Activated CD8-positive, alpha-beta T cell treated with anti-CD3 and anti-CD28 coated beads for 36 hours (primary cell): ENCODE results near the gene OVOL1. TPM values are rescaled to one million over a fixed set of nuclear protein-coding genes. Genes with fewer than 3 reads are reported as not detected.

Experiments
- ATAC-seq: fragments of 200-7000 bp; cut with Tn5 transposase; one replicate; pipeline ENCODE4 v1.10.0; 2021; ENCODE audit warnings: mild to moderate bottlenecking, moderate library complexity
- CTCF ChIA-PET: fragments of 350-600 bp; sonication (Branson Sonifier 250); formaldehyde crosslinking; loops from one replicate; lab custom pipeline; 2021; ENCODE audit warnings: antibody characterized with exemption; lab: Charles Lee
- POLR2A ChIA-PET: fragments of 350-600 bp; sonication (Branson Sonifier 250); formaldehyde crosslinking; loops from one replicate; lab custom pipeline; 2021; ENCODE audit warnings: antibody characterized with exemption; lab: Charles Lee
- DNase-seq: peaks from one replicate; pipeline ENCODE4 v3.0.0-alpha.2; 2020
- H3K27ac Mint-ChIP-seq: one replicate; pipeline ENCODE4 v1.8.0; 2021; ENCODE audit warnings: mild to moderate bottlenecking, mixed read lengths
- H3K27me3 Mint-ChIP-seq: one replicate; pipeline ENCODE4 v1.8.0; 2021; ENCODE audit warnings: mixed read lengths
- H3K36me3 Mint-ChIP-seq: one replicate; pipeline ENCODE4 v1.8.0; 2021; ENCODE audit warnings: low read depth, mixed read lengths
- H3K4me1 Mint-ChIP-seq: one replicate; pipeline ENCODE4 v1.8.0; 2021; ENCODE audit warnings: low read depth, mixed read lengths
- H3K4me3 Mint-ChIP-seq: one replicate; pipeline ENCODE4 v1.8.0; 2021; ENCODE audit warnings: mild to moderate bottlenecking, moderate library complexity, mixed read lengths
- H3K9me3 Mint-ChIP-seq: one replicate; pipeline ENCODE4 v1.8.0; 2021; ENCODE audit warnings: mixed read lengths
- intact Hi-C: fragments of 100-400 bp; cut with micrococcal nuclease; formaldehyde crosslinking; loops from one replicate; pipeline ENCODE4 v1.10.0; 2022
- total RNA-seq, 2 experiments: library from RNA; stranded (reverse); gene quantifications; one replicate each; pipeline ENCODE4 v1.2.3, GENCODE V29; 2021
- TF ChIP-seq, protein P1 (sequence below): fragments of 200-600 bp; IDR thresholded peaks from one replicate; pipeline ENCODE4 v1.8.0; 2022; ENCODE audit warnings: antibody characterized with exemption, mild to moderate bottlenecking

The OVOL1 gene
- total RNA-seq, 2 experiments from 2014 or later: 0.90 to 1.2 TPM

GRCh38 chr11:65781962-65782815, 4.7 kb upstream of the OVOL1 start:
- Mint-ChIP-seq H3K36me3 (peaks cover 11% of the 10 kb centered on the region), H3K4me3 (peak overlapping the region; percentile 29), H3K27me3 (peaks cover 19% of the 10 kb centered on the region), H3K4me1 (peaks cover 22% of the 10 kb centered on the region), H3K27ac (no peak overlapping the region), H3K9me3 (no peaks in the 10 kb centered on the region)
- POLR2A ChIA-PET: interaction anchor here (2.5 kb wide), 1 partner anchor 9 kb away, joined by 14 read pairs; no protein-coding TSS in a partner anchor
- ATAC-seq (no peak), DNase-seq (no peak)
- intact Hi-C loops: loop anchor here (2.0 kb wide), 1 partner anchor 37 kb away; no protein-coding TSS in a partner anchor
- TF ChIP-seq, protein P1, sequence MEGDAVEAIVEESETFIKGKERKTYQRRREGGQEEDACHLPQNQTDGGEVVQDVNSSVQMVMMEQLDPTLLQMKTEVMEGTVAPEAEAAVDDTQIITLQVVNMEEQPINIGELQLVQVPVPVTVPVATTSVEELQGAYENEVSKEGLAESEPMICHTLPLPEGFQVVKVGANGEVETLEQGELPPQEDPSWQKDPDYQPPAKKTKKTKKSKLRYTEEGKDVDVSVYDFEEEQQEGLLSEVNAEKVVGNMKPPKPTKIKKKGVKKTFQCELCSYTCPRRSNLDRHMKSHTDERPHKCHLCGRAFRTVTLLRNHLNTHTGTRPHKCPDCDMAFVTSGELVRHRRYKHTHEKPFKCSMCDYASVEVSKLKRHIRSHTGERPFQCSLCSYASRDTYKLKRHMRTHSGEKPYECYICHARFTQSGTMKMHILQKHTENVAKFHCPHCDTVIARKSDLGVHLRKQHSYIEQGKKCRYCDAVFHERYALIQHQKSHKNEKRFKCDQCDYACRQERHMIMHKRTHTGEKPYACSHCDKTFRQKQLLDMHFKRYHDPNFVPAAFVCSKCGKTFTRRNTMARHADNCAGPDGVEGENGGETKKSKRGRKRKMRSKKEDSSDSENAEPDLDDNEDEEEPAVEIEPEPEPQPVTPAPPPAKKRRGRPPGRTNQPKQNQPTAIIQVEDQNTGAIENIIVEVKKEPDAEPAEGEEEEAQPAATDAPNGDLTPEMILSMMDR: no peak
- CTCF ChIA-PET: interaction anchor here (0.8 to 4.1 kb wide), 11 partner anchors 9 to 107 kb away, joined by 3 to 85 read pairs (median 4); partner anchors contain the start of genes CCDC85B and FIBP

GRCh38 chr11:65782816-65783228, 4.0 kb upstream of the OVOL1 start:
- no peak for ATAC-seq
- H3K4me3 Mint-ChIP-seq: no peak overlapping the region
- peaks cover 6% of the 10 kb centered on the region for H3K36me3 Mint-ChIP-seq
- no peak for DNase-seq
- ChIA-PET POLR2A (interaction anchor here (2.0 kb wide), 1 partner anchor 63 kb away, joined by 6 read pairs; the partner anchor contains the start of gene RNASEH2C), CTCF (interaction anchor here (0.7 to 2.9 kb wide), 8 partner anchors 8 to 76 kb away, joined by 3 to 14 read pairs (median 3); no protein-coding TSS in a partner anchor)
- intact Hi-C loops: no loop called here
- H3K9me3 Mint-ChIP-seq: no peaks in the 10 kb centered on the region
- peaks cover 20% of the 10 kb centered on the region for H3K27me3 Mint-ChIP-seq
- H3K4me1 Mint-ChIP-seq: peaks cover 21% of the 10 kb centered on the region
- no peak overlapping the region for H3K27ac Mint-ChIP-seq
- TF ChIP-seq, protein P1: no peak

DNA sequence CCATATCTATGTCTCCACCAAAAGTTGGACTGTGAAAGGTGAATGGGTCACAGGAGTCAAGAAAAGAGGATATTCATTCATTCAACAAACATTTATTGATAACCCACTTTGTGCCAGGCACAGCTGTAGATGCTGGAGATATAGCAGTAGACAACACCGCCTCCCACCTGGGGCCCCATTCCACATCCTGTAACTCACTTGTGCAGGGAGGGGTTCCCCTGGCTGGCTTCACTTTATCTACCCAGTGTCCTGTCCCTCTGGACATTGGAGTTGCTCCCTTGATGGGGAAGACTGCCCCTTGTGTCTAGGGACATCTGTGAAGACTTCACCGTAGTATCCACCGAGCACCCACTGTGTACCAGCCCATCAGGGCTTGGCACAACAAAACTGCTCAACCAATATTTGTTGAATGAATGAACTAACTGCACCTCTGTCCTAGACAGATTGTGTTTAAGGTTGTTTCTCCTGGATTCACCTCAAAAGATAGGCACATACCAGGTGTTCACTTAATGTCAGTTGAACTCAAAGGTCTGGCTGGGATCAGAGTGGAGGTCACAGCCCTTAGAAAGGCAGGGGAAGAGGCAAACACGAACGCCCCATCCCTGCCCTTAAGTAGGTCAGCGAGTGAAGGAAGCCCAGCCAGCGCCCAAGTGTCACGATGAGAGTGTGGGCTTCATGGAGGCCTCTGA, 1.4 kb upstream of the OVOL1 start:
- H3K4me3 Mint-ChIP-seq: peak overlapping the region; percentile 37
- H3K27me3 Mint-ChIP-seq: peaks cover 36% of the 10 kb centered on the region
- CTCF ChIA-PET: interaction anchor here (1.1 to 2.9 kb wide), 7 partner anchors 15 to 204 kb away, joined by 3 to 14 read pairs (median 6); partner anchors contain the start of genes CCDC85B and KAT5

GRCh38 chr11:65786008-65786785, 666 bp upstream of the OVOL1 start:
- Mint-ChIP-seq H3K27me3 (peaks cover 42% of the 10 kb centered on the region), H3K4me1 (peaks cover 25% of the 10 kb centered on the region), H3K4me3 (peak overlapping the region; percentile 37), H3K9me3 (no peaks in the 10 kb centered on the region), H3K27ac (no peak overlapping the region), H3K36me3 (no peaks in the 10 kb centered on the region)
- CTCF ChIA-PET: no interaction called here
- ATAC-seq (no peak), DNase-seq (no peak)
- intact Hi-C loops: no loop called here
- TF ChIP-seq, protein P1: no peak
- POLR2A ChIA-PET: no interaction called here

More for the DNA sequence above, 1.4 kb upstream of the OVOL1 start:
- no peaks in the 10 kb centered on the region for H3K9me3 Mint-ChIP-seq
- TF ChIP-seq, protein P1: no peak
- DNase-seq (peak; percentile 67), ATAC-seq (no peak)
- no peaks in the 10 kb centered on the region for H3K36me3 Mint-ChIP-seq
- H3K27ac Mint-ChIP-seq: peak overlapping the region; percentile 2
- POLR2A ChIA-PET: interaction anchor here (1.3 kb wide), 1 partner anchor 10 kb away, joined by 5 read pairs; no protein-coding TSS in a partner anchor
- H3K4me1 Mint-ChIP-seq: peaks cover 22% of the 10 kb centered on the region
- intact Hi-C loops: no loop called here
